ENCODE data around the gene PON3.

PON3 gene

DNA sequence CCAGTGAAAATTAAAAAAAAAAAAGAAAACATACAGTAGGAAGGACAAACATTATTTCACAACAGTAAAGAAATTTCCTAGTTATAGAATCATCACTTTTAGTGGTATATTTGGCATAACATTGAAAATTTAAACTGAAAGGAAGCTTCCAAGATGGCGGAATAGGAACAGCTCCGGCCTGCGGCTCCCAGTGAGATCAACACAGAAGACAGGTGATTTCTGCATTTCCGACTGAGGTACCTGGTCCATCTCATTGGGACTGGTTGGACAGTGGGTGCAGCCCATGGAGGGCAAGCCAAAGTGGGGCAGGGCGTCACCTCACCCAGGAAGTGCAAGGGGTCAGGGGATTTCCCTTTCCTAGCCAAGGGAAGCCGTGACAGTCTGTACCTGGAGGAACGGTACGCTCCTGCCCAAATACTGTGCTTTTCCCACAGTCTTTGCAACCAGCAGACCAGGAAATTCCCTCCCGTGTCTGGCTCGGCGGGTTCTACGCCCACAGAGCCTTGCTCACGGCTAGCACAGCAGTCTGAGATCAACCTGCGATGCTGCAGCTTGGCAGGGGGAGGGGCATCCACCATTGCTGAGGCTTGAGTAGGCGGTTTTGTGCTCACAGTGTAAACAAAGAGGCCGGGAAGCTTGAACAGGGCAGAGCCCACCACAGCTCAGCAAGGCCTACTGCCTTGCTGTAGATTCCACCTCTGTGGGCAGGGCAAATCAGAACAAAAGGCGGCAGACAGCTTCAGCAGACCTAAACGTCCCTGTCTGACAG is 19.4 kb downstream of the PON3 start:
- Histone ChIP-seq H3K27me3 (ENCODE audit: insufficient read depth, poor library complexity, severe bottlenecking) (no peaks in the 10 kb centered on the region), H3K36me3 (ENCODE audit: low read depth) (no peaks in the 10 kb centered on the region), H3K27ac (ENCODE audit: poor library complexity, severe bottlenecking) (no peak overlapping the region), H3K4me3 (ENCODE audit: severe bottlenecking) (no peak overlapping the region), H3K4me1 (ENCODE audit: insufficient read depth, poor library complexity, severe bottlenecking) (no peaks in the 10 kb centered on the region), H3K9me3 (ENCODE audit: severe bottlenecking) (no peaks in the 10 kb centered on the region)
- TF ChIP-seq, protein P1, sequence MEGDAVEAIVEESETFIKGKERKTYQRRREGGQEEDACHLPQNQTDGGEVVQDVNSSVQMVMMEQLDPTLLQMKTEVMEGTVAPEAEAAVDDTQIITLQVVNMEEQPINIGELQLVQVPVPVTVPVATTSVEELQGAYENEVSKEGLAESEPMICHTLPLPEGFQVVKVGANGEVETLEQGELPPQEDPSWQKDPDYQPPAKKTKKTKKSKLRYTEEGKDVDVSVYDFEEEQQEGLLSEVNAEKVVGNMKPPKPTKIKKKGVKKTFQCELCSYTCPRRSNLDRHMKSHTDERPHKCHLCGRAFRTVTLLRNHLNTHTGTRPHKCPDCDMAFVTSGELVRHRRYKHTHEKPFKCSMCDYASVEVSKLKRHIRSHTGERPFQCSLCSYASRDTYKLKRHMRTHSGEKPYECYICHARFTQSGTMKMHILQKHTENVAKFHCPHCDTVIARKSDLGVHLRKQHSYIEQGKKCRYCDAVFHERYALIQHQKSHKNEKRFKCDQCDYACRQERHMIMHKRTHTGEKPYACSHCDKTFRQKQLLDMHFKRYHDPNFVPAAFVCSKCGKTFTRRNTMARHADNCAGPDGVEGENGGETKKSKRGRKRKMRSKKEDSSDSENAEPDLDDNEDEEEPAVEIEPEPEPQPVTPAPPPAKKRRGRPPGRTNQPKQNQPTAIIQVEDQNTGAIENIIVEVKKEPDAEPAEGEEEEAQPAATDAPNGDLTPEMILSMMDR (IDR thresholded peaks at IDR 0.05; ENCODE audit: poor library complexity, severe bottlenecking): no peak
- no peak for DNase-seq (ENCODE audit: low spot score)
- ATAC-seq (ENCODE audit: low read depth): no peak

DNA sequence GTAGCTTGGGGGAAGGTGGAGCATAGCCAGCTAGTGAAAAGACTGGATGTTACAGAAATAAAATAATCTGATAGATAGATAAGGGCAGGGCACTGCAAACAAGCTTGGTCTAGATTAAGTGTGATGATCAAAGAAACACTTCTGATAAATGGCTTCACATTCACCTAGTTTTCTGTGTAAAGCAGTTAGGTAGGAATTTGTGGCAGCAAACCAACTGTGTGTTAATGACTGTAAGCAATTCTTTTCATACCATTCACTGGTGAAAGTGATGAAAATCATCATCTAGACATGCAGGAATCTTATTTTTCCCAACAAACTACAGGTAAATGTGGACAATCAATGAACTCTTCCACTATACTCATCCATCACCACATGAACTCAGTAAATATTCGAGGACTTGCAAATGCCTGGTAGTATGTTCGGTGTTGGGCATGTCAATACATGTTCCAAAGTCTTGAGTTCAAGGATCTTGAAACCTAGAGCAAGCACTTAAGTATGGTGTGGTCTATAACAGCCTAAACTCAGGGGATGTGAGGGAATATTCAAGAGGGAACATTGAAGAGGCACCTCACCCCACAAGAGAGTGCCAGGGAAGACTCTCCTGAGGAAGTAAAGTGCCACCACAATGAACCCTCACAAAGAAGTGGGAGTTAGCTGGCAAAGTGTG is 20.5 kb downstream of the PON3 start:
- no peaks in the 10 kb centered on the region for H3K36me3 ChIP-seq (ENCODE audit: low read depth)
- no peak overlapping the region for H3K4me3 ChIP-seq (ENCODE audit: severe bottlenecking)
- no peaks in the 10 kb centered on the region for H3K4me1 ChIP-seq (ENCODE audit: insufficient read depth, poor library complexity, severe bottlenecking)
- no peaks in the 10 kb centered on the region for H3K9me3 ChIP-seq (ENCODE audit: severe bottlenecking)
- TF ChIP-seq, protein P1 (IDR thresholded peaks at IDR 0.05; ENCODE audit: poor library complexity, severe bottlenecking): no peak
- H3K27ac ChIP-seq (ENCODE audit: poor library complexity, severe bottlenecking): no peak overlapping the region
- no peaks in the 10 kb centered on the region for H3K27me3 ChIP-seq (ENCODE audit: insufficient read depth, poor library complexity, severe bottlenecking)
- DNase-seq (ENCODE audit: low spot score) (no peak), ATAC-seq (ENCODE audit: low read depth) (no peak)

DNA sequence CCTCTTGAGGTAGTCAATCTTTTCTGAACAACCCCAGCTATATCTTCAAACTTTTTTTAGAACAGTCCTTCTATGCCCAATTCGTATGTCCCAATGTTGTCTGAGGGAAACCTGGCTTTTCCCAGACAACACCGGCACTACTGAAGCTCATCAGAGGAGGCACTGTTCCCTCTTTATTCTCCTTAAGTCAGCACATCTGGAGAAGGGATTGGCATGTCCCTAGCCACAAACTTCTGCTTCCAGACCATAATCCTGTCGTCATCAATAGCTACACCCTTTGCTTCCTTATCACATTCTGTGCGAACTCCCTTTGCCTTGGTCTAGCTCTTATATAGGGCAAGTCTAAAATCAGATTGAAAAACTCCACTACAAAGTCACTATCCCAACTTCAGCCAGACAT is 22.9 kb downstream of the PON3 start:
- TF ChIP-seq, protein P1 (IDR thresholded peaks at IDR 0.05; ENCODE audit: poor library complexity, severe bottlenecking): no peak
- H3K36me3 ChIP-seq (ENCODE audit: low read depth): no peaks in the 10 kb centered on the region
- DNase-seq (ENCODE audit: low spot score) (no peak), ATAC-seq (ENCODE audit: low read depth) (no peak)
- H3K4me3 ChIP-seq (ENCODE audit: severe bottlenecking): no peak overlapping the region
- no peaks in the 10 kb centered on the region for H3K4me1 ChIP-seq (ENCODE audit: insufficient read depth, poor library complexity, severe bottlenecking)
- no peaks in the 10 kb centered on the region for H3K27me3 ChIP-seq (ENCODE audit: insufficient read depth, poor library complexity, severe bottlenecking)
- H3K27ac ChIP-seq (ENCODE audit: poor library complexity, severe bottlenecking): no peak overlapping the region
- H3K9me3 ChIP-seq (ENCODE audit: severe bottlenecking): no peaks in the 10 kb centered on the region

DNA sequence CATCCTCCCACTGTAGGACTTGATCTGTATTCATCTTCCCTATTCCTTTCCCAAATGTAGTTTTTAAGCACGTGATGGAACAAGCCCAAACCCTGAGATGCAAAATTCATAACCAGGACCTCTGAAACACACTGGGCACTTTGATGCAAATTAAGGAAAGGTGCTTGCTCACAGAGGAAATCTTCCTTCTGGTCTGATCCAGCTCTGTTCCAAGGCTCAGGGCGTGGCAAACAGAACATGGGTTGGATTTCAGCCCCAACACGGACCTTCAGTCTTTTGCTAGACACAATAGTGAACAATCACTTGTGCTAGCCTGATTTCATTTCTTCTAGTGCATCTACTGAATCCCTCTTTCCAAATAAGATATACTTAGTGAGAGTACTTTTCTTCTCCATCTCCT is 27.9 kb downstream of the PON3 start:
- no peak overlapping the region for H3K27ac ChIP-seq (ENCODE audit: poor library complexity, severe bottlenecking)
- H3K36me3 ChIP-seq (ENCODE audit: low read depth): no peaks in the 10 kb centered on the region
- H3K27me3 ChIP-seq (ENCODE audit: insufficient read depth, poor library complexity, severe bottlenecking): no peaks in the 10 kb centered on the region
- no peak for DNase-seq (ENCODE audit: low spot score)
- H3K9me3 ChIP-seq (ENCODE audit: severe bottlenecking): no peaks in the 10 kb centered on the region
- ATAC-seq (ENCODE audit: low read depth): no peak
- no peaks in the 10 kb centered on the region for H3K4me1 ChIP-seq (ENCODE audit: insufficient read depth, poor library complexity, severe bottlenecking)
- no peak overlapping the region for H3K4me3 ChIP-seq (ENCODE audit: severe bottlenecking)
- TF ChIP-seq, protein P1 (IDR thresholded peaks at IDR 0.05; ENCODE audit: poor library complexity, severe bottlenecking): no peak

DNA sequence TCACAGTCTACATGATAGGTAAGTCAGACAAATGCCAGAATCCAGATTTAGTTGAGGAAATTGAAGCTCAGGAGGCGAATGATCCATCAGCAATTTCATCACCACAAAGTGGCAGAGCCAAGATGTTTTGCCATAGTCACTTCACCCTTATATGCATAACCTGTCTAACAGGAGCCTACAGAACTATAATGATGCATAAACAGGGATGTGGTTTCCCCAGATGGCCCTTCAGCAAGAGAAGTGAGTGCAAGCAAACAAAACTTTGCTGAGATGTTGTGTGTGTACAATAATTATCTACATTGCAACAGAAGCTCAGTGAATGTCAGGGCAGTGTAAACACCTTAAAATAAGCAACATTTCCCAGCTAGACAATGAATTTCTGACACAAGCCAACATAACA is 28.6 kb downstream of the PON3 start:
- no peak for ATAC-seq (ENCODE audit: low read depth)

More for the DNA sequence above, 28.6 kb downstream of the PON3 start:
- Histone ChIP-seq H3K9me3 (ENCODE audit: severe bottlenecking) (no peaks in the 10 kb centered on the region), H3K4me1 (ENCODE audit: insufficient read depth, poor library complexity, severe bottlenecking) (no peaks in the 10 kb centered on the region), H3K36me3 (ENCODE audit: low read depth) (no peaks in the 10 kb centered on the region), H3K27me3 (ENCODE audit: insufficient read depth, poor library complexity, severe bottlenecking) (no peaks in the 10 kb centered on the region), H3K4me3 (ENCODE audit: severe bottlenecking) (no peak overlapping the region), H3K27ac (ENCODE audit: poor library complexity, severe bottlenecking) (no peak overlapping the region)
- TF ChIP-seq, protein P1 (IDR thresholded peaks at IDR 0.05; ENCODE audit: poor library complexity, severe bottlenecking): no peak
- no peak for DNase-seq (ENCODE audit: low spot score)

Data from RWPE2 (cell line).